Activated gamma-delta T cell treated with Interleukin-2 at 50 U/mL for 16 hours (primary cell): ENCODE results near the gene CPA1.

Experiments
- DNase-seq: peaks from one replicate; pipeline ENCODE4 v3.0.0-alpha.2; 2020

CPA1 gene

DNA sequence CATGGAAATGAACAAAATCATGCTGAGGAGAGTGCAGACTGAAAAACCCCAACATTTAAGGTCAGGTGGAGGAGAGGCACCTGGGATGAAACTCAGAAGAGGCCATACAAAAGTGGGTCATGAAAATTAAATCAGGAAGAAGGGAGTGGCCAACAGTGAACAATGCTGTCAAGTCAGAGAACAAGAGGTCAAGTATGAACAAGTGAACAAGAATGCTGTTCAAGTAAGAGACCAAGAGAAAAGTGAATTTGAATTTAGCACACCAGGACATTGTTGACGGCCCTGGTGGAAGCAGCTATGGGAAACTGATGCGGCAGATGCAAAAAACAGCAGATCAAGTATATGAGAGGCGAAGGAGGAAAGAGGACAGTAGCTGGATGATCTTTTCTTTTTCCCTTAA, 52.6 kb downstream of the CPA1 start:
- no peak for DNase-seq

DNA sequence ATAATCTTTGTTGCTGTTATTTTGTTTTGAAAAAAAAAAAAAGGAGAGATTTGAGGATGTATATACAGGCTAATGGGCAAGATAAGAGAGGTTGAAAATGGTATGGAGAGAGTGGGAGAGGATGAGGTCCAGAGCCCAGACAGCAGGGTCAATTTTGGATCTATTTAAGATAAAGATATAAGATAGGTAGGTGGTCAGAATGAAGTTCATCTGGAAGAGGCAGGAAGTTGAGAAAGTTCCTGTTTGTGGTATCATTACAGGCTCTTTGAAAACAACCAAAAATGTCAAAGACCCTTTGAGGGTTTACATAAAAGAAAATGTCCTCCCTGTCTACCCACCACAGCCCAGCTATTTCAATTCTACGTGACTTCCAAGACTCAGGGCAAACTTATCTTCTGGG, 53.0 kb downstream of the CPA1 start:
- no peak for DNase-seq

DNA sequence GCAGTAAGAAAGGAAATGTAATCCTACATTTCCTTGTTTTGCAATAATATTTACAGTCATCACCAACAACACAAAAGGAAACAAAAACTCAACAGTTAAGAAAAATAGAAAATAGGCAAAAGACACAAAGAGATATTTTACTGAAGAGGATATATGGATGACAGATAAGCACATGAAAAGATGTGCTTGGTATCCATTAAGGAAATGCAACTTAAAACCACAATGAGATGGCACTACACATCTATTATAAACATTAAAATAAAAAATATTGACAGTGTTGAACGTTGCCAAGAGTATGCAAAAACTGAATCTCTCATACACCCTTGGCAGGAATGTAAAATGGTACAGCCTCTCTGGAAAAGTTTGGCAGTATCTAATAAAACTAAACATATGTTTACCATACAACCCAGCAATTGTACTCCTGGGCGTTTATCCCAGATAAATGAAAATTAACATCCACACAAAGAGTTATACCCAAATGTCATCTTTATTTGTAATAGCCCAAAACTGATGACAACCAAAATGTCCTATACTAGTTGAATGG, 55.1 kb downstream of the CPA1 start:
- no peak for DNase-seq

DNA sequence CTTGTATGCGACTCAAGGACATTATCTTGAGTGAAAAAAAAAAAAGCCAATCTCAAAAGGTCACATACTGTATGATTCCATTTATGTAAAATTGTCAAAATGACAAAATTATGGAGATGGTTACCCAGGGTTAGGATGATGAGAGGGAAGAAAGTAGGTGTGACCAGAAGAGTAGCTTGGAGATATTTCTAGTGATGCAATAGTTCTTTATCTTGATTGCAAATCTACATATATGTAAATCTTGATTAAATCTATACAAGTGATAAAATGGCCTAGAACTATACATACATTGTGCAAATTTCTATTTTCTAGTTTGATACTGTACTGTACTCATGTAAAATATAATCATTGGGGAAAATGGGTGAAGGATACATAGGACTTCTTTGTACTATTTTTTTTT, 56.0 kb downstream of the CPA1 start:
- DNase-seq, result no peak
